GM18868 (cell line): ENCODE results near the gene MCEE.
A peak's percentile ranks its signal among the peaks of the same experiment; 100 is the strongest.
"Not testable (repeated sequence)": the region's sequence is repeated elsewhere in the genome, so short reads cannot be mapped to it uniquely, and the experiment has no call there.

Experiments
- ATAC-seq: cut with Tn5 transposase; IDR thresholded peaks from one replicate; pipeline ENCODE4 v1.9.1; 2021; ENCODE audit warnings: mild to moderate bottlenecking, moderate library complexity; ENCODE audit not compliant: unreplicated experiment

The MCEE gene

DNA sequence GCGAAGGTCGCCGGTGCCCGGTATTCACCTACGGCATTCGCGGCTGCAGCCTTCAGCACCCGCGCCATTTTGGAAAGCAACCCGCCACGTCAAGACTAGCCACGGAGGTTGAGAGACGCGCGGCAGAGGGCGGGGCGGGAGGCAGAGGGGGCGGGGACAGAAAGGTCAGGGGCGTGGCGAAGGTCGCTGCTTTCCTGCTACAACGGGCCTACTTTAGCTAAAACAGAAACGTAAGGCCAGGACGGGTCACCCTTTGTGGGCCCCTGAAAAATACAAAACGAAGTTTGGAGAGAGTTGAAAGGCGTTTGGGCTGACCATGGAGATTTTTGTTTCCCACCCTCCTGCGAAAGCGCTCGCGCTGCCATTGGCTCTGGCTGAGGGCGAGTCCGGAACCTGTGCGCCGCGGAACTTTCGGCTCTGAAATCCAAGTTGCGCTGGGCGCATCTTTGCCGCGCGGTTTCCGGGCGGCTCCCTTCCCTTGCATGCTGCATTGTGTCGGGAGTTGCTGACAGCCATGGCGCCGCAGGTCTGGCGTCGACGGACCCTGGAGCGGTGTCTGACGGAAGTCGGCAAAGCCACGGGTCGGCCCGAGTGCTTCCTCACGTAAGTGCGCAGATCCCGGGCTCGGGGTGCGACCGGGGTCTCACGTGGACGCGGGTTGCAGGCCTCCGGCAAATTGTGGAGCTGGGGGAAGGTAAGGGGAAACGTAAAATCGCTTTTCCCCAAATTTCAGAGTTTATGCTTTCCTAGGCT lies at the start of gene MCEE, which contains the start of gene MPHOSPH10:
Gene MCEE, minus strand, starts transcription at position 78 of the 753 bp plus-strand sequence. Its CDS starts 10 bp downstream, at position 68.
Gene MPHOSPH10, plus strand, starts transcription at position 483 of the 753 bp plus-strand sequence. Its CDS starts 32 bp downstream, at position 515.
- peak; percentile 93 for ATAC-seq

DNA sequence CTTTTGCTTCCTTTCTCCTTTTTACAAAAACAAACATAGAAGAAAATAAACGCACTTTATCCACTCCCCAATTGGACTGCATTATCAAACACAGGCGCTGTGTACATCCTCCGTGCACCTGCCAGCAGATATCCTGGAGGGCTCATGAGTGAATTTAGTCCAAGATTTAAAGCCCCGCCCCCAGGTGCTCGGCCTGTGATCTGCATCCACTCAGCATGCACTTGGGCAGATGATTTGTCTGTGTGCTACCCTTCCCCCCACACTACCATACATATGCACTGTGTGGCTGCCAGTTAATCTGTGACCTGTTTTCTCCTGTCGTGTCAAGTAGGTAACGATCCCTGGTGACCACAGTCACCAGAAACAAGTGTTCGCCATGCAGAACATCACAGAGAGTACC lies 48.8 kb upstream of the MCEE start:
- not testable (repeated sequence) for ATAC-seq

DNA sequence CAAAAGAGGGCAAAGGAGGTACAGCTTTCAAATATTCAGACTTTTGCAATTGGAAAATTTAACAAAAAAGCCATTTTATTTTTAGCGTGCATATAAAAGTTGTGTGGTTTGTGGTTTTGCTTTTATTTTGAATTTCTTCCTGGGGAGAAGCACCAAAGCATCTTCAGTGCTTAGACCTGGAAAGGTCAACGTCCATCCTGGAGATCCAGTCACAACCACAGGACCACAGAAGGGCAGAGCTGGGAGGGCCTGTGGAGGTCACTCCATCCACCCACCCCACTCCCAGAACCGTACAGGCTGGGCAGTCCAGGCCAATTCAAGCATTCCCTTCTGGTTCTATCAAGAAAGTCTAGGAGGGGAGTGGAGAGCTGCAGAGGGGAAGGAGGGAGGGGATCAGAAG lies 44.2 kb upstream of the MCEE start:
- no peak for ATAC-seq

DNA sequence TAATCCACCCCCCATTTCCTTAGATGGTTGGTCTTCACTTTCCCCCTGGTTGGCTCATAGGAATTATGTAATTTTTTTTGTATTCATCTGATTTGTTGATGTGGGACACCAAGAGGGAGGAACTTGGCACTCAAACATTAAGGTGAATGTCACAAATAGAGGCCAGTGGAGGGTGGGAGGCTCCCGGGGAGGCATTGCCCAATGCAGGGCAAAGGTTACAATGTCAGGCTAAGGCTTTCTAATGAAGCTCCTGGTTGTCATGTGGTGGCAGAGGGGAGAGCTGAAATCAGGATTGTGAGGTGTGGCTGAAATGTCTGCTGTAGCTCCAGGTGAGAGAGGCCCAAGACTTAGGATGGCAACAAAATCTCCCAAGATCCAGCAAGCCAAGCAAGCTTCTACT lies 43.1 kb upstream of the MCEE start:
- ATAC-seq: no peak

DNA sequence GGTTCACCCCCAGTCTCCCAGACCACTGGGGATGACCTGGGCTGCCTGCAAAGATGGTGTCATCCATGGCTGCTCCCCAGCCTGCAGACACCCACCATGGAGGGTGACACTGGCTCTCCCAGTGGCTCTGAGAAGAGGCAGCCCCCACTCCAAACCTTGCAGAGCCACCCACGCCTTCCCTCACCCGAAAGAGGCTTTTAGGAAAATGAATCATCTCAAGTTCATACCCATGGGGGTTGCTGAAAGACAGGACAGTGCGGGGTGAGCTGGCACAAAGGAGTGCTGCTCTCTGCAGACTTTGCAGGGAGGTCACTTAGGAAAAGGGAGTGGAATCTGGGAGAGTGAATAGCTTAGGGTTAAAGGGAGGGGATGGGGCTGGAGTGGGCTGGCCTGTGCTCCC lies 36.8 kb upstream of the MCEE start:
- no peak for ATAC-seq

DNA sequence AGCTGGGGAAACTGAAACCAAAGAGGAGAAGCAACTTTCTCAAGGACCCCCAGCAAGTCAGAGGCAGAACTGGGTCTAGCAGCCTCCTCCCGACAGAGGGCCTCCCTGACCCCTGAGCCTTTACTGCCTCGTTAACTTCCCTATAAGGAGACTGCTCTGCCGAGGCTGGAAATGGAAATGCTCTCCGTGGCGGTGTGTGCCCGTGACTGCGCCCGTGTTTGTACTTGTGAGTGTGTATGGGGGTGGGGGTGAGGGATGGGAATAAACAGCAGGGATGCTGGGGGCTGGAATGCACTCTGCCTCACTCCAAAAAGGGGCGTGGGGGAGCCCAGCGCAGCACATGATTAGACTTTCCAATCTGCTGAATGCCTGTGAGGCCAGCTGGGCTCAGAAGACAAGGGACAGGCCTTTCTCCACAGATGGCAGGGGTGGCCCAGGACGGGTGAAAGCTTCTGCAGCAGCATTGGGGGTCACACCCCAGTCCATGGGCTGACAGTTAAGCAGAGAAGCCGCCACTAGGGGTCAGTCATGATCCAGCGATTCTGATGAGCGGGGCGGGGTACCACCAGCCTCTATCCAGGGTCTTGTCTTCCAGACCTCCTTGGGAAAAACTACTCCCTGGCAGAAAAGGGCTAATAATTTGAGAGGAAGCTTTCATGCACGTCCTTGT lies 27.2 kb upstream of the MCEE start:
- ATAC-seq: peak; percentile 67

DNA sequence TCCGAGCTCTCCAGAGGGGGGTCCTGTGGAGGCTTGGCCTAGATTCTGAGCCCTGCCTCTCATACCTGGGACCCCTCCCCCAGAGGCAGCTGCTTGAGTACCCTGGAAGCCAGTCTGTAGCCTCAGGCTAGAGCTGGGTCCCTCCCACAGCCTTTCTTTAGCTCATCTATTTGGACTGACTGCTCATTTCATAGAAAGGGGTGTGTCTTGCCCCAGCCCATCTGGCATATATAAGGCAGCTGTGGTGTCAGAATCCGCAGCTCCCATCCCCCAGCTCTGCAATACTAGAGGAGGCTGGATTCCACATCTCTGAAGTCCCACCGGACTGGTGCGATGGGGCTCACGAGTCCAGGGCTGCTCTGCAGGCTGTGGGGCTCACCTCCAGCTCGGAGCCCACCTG lies 26.5 kb upstream of the MCEE start:
- no peak for ATAC-seq

DNA sequence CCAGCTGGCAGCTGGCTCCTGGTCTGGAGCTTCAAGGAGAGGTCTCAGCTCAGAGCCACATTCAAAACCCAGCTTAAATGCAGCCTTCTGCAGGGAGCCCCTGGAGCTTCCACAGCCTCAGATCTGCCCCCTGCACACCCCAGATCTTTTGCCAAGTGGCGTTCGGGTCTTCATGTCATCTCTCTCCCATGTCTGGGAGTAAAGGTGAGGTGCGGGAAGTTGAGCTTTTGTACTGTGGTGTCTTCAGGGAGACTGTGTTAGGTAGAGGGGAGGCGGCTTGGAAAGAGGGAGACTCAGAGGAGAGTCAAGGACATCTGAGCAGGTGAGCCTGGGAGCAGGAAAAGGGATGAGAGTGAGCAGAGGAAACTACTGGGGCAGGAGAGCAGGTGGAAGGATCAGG lies 25.8 kb upstream of the MCEE start:
- no peak for ATAC-seq

DNA sequence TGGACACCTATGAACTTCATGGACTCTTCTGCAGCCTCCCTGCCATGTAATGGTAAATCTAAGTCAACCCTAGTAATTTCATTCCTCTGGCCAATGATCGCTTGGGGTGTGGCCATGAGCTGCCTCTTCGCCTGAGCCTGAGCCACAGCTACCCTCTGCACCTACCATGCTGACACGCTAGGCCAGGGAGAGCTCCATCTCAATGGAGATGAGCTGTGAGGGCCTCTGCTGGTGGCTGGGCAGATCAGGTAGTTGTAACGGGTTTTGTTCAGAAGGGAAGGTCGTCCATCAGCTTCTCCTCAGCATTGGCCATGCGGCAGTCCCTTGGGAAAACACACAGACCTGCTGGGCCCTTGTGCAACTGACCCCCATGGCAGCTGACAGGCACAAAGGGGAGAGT lies 24.8 kb upstream of the MCEE start:
- peak; percentile 78 for ATAC-seq

DNA sequence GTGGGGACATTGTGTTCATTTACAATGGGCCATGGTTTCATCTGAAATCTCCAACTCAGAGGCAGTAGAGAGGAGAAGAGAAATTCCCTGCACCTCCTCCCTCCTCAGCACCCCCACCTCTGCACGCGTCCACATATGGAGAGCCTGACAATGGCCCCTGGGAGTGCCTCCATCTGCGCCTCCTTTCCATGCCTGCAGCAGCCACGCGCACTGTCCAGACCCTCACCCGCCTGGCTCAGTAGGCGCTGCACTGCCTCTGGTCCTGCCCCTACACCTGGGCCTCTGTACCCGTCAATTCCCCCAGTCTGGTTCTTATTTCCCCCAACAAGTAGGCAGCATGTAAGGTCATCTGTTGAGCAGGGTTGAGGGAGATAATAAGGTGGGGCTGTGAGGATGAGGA lies 24.2 kb upstream of the MCEE start:
- no peak for ATAC-seq

DNA sequence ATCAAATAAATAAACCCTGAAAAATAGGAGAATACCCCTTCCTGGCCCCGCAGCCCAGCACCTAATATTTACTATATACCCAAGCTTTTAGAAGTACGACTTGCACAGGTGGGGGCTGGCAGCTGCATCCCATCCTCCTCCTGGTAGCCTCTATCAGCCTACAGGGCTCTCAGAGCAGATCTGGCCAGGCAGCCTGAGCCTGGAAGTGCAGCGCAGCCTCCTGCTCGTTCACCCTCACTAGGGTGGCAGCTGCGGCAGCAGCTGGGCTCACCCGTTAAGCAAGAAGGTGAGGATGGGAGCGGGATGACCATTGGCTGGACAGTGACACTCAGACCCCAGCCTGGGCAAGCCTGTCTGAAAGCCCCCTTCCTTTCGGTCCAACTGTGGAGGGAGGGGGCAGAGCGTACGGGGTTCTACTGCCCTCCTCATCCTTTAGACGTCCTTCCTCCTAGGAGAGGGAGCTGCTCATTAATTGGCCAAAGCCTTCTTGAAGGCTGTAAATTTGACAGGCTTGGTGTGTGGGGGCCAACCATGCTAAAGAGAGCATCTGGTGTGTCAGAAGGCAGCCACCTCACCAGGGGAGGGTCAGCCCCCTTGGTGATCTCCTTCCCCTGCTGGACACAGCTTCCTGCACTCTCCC lies 23.7 kb upstream of the MCEE start:
- no peak for ATAC-seq

DNA sequence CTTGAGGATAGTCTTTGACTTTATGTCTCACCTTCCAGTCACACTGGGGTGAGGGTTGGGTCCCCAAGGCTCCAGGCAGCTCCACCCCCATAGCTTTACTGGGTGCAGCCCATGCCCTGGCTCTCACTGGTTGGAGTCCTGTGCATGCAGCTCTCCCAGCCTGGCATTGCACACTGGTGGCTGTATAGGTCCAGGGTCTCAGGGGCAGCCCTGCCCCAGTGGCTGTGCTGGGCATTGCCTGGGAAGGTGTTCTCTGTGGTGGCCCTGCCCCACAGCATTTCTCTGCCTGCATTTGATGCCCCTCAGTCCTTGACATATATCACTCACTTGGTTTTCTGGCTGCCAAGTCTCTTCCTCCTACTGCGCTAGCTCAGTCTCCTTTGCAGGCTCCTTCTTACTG lies 21.6 kb upstream of the MCEE start:
- no peak for ATAC-seq

DNA sequence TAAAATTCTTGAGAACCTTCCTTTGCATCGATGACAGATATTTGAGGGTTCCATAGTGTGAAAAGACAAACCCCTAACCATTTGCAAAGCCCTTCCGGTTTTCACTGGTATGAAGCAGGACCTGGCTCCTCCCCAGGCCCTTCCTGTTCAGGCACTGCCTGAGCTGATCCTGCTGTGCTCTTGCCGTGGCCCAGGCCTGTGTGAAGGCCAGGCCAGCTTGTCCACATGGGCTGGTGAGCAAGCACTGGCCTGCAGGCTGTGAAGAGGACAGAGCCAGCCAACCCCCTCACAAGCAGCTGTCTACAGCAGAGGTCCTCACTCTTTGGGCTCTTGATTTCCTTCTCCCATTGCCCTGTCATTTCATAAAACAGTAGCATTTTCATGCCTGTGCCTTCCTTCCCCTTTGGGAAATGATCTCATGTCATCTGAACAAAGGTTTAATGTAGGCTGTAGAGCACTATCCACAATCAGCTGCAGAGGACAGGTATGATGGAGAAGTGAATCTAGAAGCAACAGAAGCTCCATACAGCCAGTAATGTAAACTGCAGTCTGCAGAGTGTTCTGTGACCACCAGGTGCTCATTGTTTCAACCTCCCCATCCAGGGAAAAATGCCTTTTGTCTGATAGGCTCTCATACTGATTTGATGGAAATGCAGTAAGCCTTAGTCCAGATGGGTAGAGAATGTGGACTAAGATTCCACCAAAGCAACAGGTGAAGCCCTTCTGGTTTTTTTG lies 20.2 kb upstream of the MCEE start:
- ATAC-seq: no peak

DNA sequence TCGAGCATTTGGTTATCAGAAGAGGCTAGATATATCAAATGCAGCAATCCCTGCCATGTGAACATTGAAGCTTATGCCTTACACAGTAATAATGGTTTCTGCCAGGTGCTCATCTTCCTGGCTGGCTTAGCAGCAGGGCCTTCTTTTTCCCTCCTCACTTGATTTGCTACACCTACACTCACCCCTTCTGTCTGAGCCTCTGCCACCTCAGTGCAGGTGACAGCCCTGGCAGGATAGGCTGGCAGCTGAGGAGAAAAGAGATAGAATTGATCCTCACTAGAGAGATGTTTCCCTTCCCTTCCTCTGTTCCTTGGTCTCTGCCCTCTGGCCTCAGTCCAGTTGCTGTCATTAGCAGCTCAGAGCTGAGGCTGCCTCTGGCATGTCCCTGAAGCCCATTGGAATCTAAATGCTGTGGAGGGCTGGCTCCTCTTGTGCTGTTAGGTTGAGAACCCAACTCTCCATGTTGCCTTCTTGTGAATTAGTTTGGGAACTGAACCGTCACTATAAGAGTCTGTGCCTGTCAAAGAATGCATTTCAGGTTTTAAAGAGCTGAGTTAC lies 18.6 kb upstream of the MCEE start:
- no peak for ATAC-seq

DNA sequence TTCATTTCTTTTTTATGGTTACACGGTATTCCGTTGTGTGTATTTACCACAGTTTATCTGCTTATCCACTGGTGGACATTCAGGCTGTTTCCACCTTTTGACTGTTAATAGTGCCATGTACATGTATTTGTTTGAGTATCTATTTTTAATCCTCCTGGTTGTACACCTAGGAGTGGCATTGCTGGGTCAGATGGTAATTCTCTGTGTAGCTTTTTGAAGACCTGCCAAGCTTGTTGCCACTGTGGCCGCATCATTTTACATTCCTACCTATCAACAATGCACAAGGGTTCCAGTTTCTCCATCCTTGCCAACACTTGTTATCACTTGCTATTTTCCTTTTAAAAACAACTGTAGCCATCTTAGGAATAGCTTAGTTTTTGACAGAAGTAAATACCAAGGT lies 13.8 kb upstream of the MCEE start:
- no peak for ATAC-seq

DNA sequence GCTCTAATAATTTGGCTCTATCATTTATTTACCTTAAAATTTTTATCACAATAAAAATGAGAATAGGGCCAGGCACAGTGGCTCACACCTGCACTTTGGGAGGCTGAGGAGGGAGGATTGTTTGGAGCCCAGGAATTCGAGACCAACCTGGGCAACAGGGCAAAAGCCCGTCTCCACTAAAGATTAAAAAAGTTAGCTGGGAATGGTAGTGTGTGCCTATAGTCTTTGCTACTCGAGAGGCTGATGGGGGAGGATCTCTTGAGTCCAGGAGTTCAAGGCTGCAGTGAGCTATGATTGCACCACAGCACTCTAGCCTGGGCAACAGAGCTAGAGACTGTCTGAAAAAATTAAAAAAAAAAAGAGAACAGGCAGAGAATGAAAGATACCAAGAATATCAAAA lies 6.1 kb upstream of the MCEE start:
- no peak for ATAC-seq

DNA sequence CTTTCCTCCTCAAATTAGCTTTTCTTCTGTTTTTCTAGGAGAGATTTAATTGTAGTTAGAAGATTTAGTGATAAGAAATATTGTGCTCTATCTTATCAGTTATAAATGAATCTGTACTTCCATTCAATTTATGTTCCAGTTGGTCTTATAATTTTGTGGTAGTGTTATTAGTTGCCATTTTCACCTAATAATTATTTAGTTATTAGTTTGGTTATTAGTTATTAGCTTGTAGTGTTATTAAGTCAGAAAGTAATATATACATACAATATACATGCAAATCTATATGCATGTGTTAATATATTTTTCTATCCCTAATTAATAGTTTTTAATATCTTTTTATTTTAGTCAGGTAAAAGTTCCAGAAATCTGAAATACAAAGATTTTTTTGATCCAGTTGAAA lies 3.6 kb upstream of the MCEE start:
- ATAC-seq: no peak

DNA sequence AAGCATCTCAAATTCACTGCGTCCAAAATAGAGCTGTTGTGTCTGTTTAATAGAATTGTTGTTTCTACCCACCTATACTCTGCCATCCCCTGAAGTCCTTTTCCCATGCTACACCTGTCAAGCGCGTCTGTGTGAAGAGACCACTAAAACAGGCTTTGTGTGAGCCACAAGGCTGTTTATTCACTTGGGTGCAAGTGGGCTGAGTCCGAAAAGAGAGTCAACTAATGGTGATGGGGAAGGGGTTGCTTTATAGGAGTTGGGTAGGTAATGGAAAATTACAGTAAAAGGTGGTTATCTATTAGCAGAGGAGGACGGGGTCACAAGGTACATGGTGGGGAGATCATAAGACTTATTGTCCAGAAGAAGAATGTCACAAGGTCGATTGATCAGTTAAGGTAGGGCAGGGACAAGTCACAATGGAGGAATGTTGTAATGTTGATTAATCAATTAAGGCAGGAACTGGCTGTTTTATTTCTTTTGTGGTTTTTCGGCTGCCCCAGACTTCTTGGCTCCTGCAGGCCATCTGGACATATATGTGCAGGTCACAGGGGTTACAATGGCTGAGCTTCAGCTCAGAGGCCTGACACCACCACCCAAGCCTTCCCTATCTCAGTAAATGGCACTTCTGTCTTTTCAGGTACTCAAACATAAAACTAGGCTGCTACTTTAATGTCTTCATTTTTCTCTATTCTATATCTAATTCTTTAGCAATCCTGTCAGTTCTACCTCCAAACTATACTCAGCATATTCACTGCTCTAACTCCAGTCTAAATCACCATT lies 1.5 kb upstream of the MCEE start:
- not testable (repeated sequence) for ATAC-seq

DNA sequence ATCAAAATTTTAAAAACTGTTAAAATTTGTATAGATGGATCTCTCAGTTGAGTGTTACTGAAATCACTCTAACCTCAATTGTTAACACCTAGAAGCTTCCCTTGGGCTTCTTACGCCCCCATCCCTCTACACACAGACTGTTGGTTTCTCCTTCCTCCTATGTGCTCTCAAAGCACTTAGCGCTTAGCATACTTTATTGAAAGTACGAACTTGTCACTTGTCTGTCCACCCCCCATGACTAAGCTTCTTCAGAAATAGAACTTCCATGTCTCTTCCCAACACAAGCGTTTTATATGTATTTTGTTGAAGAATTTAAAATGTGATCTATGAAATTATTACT lies 846 bp upstream of the MCEE start:
- no peak for ATAC-seq

DNA sequence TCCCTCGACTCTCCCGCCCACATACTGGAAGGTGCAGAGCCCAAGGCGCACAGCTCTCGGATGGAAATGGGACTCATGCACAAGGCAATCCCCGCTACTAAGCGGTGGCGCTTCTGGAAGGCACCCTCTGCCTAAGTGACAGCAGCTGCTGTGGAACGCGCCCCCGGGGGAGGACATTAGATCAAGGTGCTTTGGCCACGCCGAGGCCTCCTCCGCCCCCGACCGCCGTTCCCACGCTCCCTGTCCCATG lies 202 bp downstream of the MCEE start:
- peak; percentile 44 for ATAC-seq
